A375 (cell line): ENCODE data around the gene MOGAT3. TPM values are rescaled to one million over a fixed set of nuclear protein-coding genes. Genes with fewer than 3 reads are reported as not detected.

Experiments used
- small RNA-seq: library from RNA; depleted of rRNA; stranded (forward); fragments of <200 nt; gene quantifications from one replicate; pipeline ENCODE3, GENCODE V24; 2014
- total RNA-seq: library from RNA; depleted of rRNA; stranded (reverse); fragments of >200 nt; shearing (Covaris generic); gene quantifications from 2 replicates; pipeline ENCODE4 v1.2.3, GENCODE V29; 2014; rRNA removed

Gene MOGAT3
- not detected in 2 replicates for total RNA-seq

DNA sequence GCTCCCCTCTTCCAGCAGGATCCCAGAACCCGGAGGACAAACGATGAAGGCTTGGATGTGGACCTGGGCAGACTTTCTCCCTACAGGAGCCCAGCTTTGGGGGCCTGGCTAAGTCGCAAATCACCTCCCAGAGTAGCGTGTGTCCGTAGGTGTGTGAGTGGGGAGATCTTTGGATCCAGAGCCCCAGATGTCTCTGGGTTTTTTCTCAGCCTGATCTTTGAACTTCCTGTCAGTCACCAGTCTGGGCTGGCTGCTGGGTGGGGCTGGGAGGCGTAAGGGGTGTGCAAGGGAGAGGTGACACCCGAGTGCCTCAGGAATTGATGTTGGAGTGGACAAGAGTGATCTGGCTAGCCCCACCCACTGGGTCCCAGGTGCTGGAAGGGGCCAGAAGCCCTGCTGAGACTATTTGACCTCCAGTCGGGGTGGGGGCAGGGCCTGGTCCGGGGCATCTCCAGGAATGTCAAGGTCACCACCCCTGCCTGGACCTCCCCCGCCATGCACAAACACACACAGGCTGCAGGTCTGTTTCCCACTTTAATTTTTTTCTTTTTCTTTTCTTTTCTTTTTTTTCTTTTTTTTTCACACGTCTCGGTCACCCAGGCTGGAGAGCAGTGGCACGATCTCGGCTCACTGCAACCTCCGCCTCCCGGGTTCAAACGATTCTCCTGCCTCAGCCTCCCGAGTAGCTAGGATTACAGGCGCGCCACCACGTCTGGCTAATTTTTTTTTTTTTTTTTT lies at the start of gene MOGAT3:
TSS of gene MOGAT3 (minus strand) at position 175 of the 738 bp plus-strand sequence. CDS start 182 bp downstream, outside the sequence.

DNA sequence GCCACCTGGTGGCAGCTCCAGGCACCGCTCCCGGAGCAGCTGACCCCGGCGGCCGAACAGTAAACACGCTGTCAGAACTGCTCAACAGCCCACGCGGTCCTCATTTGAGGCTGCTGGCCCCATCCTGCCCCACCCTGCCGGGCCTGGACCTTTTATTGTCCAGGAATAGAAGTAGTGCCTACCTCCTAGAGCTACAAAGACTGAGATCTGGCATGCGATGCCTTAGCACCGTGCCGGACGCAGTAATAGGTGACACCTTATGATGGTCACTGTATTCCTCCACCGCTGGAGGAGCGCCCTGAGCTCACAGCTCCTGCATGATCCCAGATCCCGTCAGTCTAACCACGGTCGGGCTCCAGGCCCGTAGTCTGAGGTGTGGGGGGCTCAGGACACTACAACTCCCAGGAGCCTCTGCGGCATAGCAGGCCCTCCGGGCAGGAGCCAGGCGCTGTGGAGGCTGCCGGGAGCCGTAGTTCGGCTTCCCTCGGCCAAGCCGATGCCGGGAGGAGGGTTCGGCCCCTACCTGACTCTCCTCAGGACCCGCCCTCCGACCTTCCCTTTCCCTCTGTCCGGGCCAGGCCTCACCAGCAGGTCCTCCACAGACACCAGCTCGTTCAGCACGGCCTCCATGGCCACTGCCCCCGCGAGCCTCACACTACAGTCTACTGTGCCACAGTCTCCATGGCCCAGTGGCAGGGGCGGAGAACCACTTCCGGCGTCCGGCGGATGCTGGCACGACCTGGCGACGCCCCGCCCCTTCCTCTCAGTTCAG lies 43.7 kb upstream of the MOGAT3 start, which contains the start of gene FIS1:
TSS of gene FIS1 (minus strand) at position 707 of the 772 bp plus-strand sequence. CDS start at position 630, 77 bp downstream.

GRCh38 chr7:101237206-101238067 lies 36.6 kb upstream of the MOGAT3 start, which contains the start of gene CLDN15:
TSS of gene CLDN15 (minus strand) at chr7:101237802. CDS start at chr7:101237581, 221 bp downstream.

GRCh38 chr7:101217388-101218235 lies 16.8 kb upstream of the MOGAT3 start, which contains the start of the genes PLOD3 and ZNHIT1:
TSS of gene PLOD3 (minus strand) at chr7:101217581. CDS start at chr7:101217274, 307 bp downstream.
TSS of gene ZNHIT1 (plus strand) at chr7:101218165. CDS start at chr7:101218196, 31 bp downstream.

DNA sequence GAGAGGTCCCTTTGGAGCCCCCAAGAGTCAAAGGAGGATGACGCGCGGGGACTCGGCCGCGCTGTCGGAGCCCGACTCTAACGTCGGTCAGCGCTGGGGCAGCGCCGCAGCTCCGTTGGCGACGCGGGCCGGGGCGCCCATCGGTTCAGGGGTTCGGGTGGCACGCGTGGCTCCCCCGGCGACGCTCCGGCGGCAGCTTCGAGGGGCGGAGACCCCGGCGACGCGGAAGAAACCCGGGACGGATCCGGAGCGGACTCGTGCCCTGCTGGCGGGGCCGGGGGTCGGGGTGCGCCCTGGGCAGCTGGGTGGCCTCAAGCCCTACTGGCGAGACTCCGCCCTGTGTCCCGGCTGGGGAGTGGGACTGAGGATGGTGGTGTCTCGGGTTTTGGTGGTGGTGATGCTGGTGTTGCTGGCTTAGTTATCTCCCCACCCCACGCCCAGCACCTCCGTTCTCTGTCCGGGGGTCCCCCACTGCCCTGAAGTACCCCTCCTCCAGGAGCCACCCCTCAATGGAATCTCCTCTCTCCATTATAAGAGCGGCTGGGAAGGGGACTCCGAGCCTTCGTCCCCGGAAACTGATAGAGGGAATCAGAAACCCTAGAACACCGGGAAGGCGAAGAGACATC lies 20.6 kb downstream of the MOGAT3 start, which contains the start of gene NAT16:
TSS of gene NAT16 (minus strand) at position 164 of the 626 bp plus-strand sequence. CDS start 5,486 bp downstream, outside the sequence.

DNA sequence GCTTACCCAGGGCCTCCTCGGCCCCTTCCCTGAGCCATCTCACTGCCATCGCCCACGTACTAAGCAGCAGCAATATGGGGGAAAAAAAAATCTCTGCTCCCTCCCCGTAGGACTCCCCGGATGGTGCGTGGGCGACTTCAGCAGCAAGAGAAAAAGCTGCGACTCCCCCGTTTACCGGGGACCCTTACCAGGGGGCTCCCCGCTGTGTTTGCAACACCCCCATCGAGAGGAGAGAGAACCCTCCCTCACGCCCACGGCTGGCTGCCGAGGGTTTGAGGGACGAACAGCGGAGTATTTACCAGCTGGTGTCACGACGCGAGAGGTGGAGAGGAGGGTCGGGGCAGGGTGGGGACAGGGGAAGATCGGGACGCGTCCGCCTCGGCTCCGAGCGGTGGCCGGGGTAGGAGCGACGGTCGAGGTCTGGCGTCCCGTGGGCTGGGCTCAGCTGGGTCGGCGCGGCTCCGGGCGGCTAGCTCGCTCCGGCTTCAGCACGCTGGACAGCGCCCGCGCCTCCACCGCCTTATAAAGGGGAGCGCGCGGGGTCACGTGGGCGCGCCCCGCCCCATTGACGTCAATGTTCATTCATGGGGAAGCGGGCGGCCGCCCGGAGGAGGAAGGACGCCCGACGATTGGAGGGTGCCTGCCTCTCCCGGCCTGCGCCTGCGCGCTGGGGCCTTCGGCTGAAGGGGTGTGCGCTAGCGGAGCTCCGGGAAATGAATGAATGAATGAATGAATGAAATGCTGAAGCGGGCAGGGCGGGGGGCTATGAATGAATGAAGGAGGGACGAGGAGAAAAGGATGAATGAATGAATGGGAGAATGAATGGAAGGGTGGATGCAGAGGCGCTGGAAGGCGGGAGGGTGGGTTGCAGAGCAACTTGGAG lies 35.5 kb downstream of the MOGAT3 start, which contains the start of gene VGF:
TSS of gene VGF (minus strand) at position 495 of the 883 bp plus-strand sequence. CDS start 726 bp downstream, outside the sequence.

DNA sequence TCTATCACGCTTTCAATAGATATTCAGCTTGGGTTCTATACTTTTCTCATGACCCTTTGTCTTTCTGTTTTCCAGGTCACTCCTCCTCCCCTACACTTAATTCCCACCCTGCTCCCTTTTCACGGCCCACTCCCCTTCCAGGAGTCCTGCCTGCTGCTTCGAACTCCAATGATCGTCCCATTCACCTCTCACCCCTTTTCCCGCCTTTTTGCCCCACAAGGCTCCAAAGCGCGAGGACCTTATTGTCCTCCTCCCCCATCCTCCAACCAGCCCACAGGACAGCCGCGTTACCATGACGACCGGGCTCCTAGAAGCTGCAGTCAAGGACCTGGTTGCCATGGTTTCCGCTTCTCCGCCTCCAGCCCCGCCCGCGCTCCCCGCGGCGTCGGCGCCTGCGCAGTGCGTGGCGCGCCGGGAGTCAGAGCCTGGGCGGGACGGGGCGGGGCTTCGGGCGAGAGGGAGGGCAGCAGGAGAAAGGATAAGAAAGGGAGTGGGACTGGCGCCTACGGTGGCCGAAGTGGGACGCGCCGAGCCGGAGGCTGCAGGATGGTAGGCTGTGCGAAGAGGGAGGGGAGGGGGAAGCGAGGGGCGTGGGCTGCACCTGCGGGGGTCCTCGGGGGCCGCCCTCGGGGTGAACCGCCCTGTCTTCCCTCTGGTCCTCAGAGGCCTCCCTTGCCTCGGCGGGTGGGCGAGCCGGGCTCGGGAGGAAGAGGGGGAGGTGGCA lies 46.7 kb downstream of the MOGAT3 start, which contains the start of gene AP1S1:
TSS of gene AP1S1 (plus strand) at position 508 of the 724 bp plus-strand sequence. CDS start at position 547, 39 bp downstream.

Small RNA genes within 50 kb of the gene (small RNA-seq; reads per million reads assigned to genes)
- not detected for gene MIR4653

Other genes starting within 250 kb of the MOGAT3 start
- not detected in 2 replicates for gene MUC12, start 231.5 kb downstream of the MOGAT3 start, total RNA-seq
- not detected in 2 replicates for gene MUC17, start 181.0 kb downstream of the MOGAT3 start, total RNA-seq
- gene TRIM56, start 115.6 kb downstream of the MOGAT3 start, total RNA-seq = 11.0 and 13.3 TPM in 2 replicates
- gene SERPINE1, start 73.9 kb downstream of the MOGAT3 start, total RNA-seq = 1.4 TPM in 2 replicates
- 344 and 361 TPM in 2 replicates for gene AP1S1, start 46.6 kb downstream of the MOGAT3 start, total RNA-seq
- 338 and 362 TPM in 2 replicates for gene VGF, start 35.5 kb downstream of the MOGAT3 start, total RNA-seq
- 0.05 and 0.11 TPM in 2 replicates for gene NAT16, start 20.7 kb downstream of the MOGAT3 start, total RNA-seq
- gene PLOD3, start 16.5 kb upstream of the MOGAT3 start, total RNA-seq = 232 and 262 TPM in 2 replicates
- gene ZNHIT1, start 17.1 kb upstream of the MOGAT3 start, total RNA-seq = 154 and 183 TPM in 2 replicates
- gene CLDN15, start 36.8 kb upstream of the MOGAT3 start, total RNA-seq = 6.2 and 8.5 TPM in 2 replicates
- 296 and 304 TPM in 2 replicates for gene FIS1, start 44.0 kb upstream of the MOGAT3 start, total RNA-seq
- gene IFT22, start 120.8 kb upstream of the MOGAT3 start, total RNA-seq = 24.5 and 29.0 TPM in 2 replicates
- gene COL26A1, start 161.8 kb upstream of the MOGAT3 start, total RNA-seq = not detected in 2 replicates